ENCODE results near the gene NAALADL2. TPM values are rescaled to one million over a fixed set of nuclear protein-coding genes. Genes with fewer than 3 reads are reported as not detected.

Gene NAALADL2
- total and polyA plus RNA-seq, 2 of the 13 experiments (the other 11 are each of a cell fraction or from before 2014, with no cell fraction given), result 0.08 TPM; not detected in 1

- DNase-seq (ENCODE audit: low spot score) (no peak), FAIRE-seq (no peak), ATAC-seq (no peak)
- Histone ChIP-seq H3K4me1 (ENCODE audit: insufficient read depth, low read length) (no peaks in the 10 kb centered on the region), H3K4me2 (ENCODE audit: low read depth, low read length) (no peak overlapping the region), H3K9ac (ENCODE audit: insufficient read depth, low read depth, low read length) (no peak overlapping the region), H4K20me1 (ENCODE audit: insufficient read depth, low read length) (no peaks in the 10 kb centered on the region), H3K79me2 (ENCODE audit: insufficient read depth, low read length) (no peaks in the 10 kb centered on the region), H3K36me3 (replicated peaks in 1 of 2; ENCODE audit: control insufficient read depth in 1 of 2, insufficient read depth in 2 of 2, low read length in 2 of 2) (no peaks in the 10 kb centered on the region), H2AFZ (ENCODE audit: low read length) (no peak overlapping the region), H3K27me3 (ENCODE audit: control insufficient read depth in 1 of 2, insufficient read depth in 2 of 2, low read length in 2 of 2) (no peaks in the 10 kb centered on the region), H3K9me3 (ENCODE audit: low read length) (no peaks in the 10 kb centered on the region), H3K4me3 (replicated peaks in 1 of 3; ENCODE audit: insufficient read depth in 1 of 3, low read depth in 2 of 3, low read length in 3 of 3) (no peak overlapping the region), H3K27ac (ENCODE audit: extremely low read length, insufficient read depth, low read length) (no peak overlapping the region)
- ChIA-PET POLR2A (no interaction called here), CTCF (ENCODE audit: low intra/inter-chr PET ratio, low total read pairs) (no interaction called here)
- in situ Hi-C loops (cut with HindIII; ENCODE audit: extremely low pct_ligation_motif_present, low pct_unique_long_range_greater_than_20kb) (no loop called here), intact Hi-C loops (cut with micrococcal nuclease; ENCODE audit: unreplicated experiment) (no loop called here)
- BruUV-seq (replicated peaks), result no TSS peak
- 52% methylated on average over 2 of the region's 2 CpGs for WGBS (ENCODE audit: low lambda C conversion rate)
- no peak for TF ChIP-seq FOXO4 (CRISPR knock-in tag; conservative IDR thresholded peaks at IDR 0.05)
- no peak for TF ChIP-seq ZNF710 (CRISPR knock-in tag; IDR thresholded peaks at IDR 0.05; ENCODE audit: borderline replicate concordance)
- TF ChIP-seq FOSL1 (CRISPR knock-in tag; IDR thresholded peaks at IDR 0.05; ENCODE audit: borderline replicate concordance), result no peak
- TF ChIP-seq NFAT5 (CRISPR knock-in tag; IDR thresholded peaks at IDR 0.05), result no peak
- no peak for TF ChIP-seq MNT (IDR thresholded peaks at IDR 0.05)
- no peak for TF ChIP-seq FOXC1 (CRISPR knock-in tag; IDR thresholded peaks at IDR 0.05; ENCODE audit: borderline replicate concordance)
- TF ChIP-seq ZBTB33 (CRISPR knock-in tag; IDR thresholded peaks at IDR 0.05), result no peak
- no peak for TF ChIP-seq TFE3 (CRISPR knock-in tag; IDR thresholded peaks at IDR 0.05)
- TF ChIP-seq SMAD1 (CRISPR knock-in tag; IDR thresholded peaks at IDR 0.05; ENCODE audit: borderline replicate concordance, low read depth), result no peak
These were observed 445.3 kb downstream of the NAALADL2 start for GRCh38 chr3:175304404-175304803.
